Raji (cell line): ENCODE measurements around the gene RPS19BP1.
A peak's percentile ranks its signal among the peaks of the same experiment; 100 is the strongest.

Experiments used
- POLR2A ChIP-seq: IDR thresholded peaks from 2 replicates; pipeline ENCODE4 v1.6.1; 2011; ENCODE audit warnings: low read depth, low read length, control low read depth; ENCODE audit not compliant: insufficient read depth

RPS19BP1 gene

DNA sequence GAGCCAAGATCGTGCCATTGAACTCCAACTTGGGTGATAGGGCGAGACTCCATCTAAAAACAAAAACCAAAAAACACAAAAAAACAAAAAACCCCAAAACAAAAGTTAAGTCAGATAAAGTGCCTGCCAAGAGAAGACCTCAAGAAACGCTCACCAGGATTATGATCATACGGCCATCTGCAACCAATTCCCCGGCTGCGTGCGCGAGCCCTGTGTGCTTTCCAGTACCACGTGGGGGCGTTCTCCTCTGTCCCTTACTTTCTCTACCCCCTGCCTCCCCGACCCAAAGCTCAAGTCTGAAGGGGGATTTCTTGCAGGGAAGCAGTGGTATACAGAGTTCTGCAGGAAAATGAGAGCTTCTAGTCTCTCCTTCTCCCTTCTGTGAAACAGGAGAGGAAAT, 10.5 kb upstream of the RPS19BP1 start:
- no peak for TF ChIP-seq POLR2A

DNA sequence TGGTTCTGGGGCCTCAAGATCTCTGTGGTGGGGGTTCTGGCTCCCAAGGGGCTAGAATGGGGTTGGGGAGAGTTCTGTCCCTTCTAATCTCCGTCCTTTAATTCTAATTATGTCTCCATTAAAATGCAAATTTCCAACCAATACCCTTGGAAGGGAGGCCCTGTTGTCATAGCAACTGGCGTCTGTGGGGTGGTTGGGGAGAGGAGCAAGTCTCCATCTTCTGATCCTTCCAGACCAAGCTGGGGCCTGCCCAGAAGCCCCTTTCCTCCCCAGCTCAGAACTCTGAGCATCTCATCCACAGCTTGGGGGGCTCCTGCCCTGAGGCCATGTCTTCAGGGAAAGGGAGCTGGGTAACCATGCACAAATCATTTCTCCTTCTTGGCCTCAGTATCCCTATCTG, 5.4 kb upstream of the RPS19BP1 start:
- no peak for TF ChIP-seq POLR2A

DNA sequence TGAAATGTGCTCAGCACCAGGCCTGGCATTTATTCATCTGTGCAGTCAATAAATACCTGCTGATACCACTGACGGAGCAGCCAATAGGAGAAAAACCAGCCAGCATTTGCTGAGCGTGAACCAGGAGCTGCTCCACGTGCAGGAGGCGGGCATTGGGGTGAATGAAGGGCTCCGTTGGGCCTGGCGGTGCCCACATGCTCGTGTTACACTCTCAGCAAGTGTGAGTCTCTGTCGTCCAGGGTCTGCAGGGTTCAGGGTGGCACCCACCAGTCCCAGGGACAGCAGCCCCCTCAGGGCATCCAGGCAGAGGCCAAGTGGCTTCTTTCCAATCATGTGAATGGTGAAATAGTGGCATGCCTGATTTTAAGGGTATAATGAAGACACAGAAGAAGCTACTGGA, 4.2 kb upstream of the RPS19BP1 start:
- no peak for TF ChIP-seq POLR2A

DNA sequence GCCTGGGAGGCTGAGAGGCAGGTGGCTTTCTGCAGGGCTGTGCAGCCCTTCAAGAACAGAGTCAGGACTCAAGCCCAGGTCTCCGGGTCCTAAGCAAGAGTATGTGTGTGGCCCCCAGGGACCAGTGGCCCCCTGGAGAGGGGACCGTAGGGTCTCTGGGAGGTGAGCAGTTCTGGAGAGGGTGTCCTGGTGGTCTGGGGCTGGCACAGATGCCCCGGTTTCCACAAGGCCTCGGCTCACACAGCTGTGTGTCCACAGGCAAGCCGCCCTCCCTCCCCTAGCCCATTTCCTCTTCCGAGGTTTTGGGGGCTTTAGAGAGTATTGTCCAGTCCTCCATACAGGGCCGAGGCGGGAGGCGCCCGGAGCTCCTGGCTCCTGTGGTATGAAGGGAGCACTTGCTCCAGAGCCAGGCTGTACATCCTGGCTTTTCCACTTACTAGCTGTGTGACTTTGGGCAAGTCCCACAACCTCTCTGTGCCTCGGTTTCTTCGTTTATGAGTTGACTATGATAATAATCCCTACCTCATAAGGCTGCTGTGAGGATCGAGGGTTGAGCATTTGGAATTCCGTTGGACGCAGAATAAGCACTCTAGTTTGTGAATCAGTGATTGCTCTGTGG, 3.4 kb upstream of the RPS19BP1 start:
- TF ChIP-seq POLR2A, result no peak

DNA sequence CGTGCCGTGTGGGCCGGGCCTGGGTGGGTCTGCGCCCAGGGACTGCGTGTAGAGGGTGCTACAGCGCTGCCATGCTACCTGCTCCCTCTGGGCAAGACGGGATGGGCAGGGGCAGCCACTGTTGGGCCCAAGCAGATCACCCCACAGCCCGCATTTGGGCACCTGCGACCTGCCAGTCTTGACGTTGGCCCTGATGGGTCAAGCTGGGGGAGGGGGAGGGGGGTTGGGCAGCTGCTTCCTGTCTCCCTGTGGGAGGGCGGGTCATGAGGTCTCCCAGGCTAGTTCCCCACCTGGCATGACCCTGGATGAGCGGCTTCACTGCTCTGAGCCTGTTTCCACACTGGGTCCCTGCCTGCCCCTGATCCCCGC, 2.8 kb upstream of the RPS19BP1 start:
- TF ChIP-seq POLR2A, result no peak

DNA sequence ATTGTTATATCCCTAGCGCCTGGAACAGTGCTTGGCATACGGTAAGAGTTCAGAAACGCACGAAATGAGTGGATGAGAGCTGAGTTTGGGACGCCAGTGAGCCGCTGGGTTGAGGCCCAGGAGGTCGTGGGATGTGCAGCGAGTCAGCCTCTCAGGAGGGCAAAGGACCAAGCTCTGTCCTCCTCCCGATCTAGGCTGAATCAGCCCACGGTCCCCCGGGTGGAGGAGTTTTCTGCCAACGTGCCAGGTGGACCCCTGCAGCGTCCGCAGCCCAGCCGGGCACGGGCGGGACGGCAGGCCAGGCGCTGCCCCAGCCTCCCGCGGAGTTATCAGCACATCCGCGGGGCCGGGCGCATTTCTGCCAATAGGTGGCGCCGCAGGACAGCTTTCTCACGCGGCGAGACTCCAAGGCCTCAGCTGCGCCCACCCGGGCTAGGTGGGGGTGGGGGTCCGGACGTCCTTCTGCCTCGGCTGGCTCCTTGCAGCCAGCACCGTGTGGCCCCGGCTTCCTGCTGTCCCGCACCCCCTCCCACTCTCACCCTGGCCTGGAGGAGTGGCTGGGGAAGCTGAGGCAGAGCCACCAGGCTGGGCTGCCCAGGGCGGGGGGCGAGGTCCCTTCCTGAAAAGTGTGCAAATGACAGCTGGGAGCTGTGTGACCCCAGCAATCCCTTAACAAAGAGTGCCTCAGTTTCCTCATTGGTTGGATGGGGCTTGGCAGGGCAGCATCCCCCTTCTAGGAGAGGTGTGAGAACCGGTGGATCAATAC, 2.2 kb upstream of the RPS19BP1 start:
- TF ChIP-seq POLR2A, result 0 out of 2 replicates have a peak, but pooled peaks have one; percentile 27

DNA sequence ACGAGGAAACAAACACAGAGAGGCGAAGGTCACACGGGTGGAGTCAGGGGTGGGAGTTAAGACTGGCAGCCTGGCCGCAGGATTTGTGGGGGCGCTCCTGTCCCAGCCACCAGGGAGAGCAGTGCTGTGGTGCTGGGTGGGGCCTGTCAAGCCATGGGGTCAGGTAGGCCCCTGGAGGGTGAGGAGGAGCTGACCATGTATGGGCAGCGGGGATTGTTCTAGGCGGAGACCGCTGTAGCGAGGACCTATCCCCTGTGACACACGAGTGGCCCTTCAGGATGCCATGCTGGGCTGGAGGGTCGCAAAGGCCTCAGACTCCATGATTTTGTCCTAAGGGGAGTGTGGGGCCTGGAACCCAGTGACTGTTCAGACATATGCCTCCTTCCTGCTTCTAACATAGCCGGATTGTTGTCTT, 1.6 kb upstream of the RPS19BP1 start:
- no peak for TF ChIP-seq POLR2A

DNA sequence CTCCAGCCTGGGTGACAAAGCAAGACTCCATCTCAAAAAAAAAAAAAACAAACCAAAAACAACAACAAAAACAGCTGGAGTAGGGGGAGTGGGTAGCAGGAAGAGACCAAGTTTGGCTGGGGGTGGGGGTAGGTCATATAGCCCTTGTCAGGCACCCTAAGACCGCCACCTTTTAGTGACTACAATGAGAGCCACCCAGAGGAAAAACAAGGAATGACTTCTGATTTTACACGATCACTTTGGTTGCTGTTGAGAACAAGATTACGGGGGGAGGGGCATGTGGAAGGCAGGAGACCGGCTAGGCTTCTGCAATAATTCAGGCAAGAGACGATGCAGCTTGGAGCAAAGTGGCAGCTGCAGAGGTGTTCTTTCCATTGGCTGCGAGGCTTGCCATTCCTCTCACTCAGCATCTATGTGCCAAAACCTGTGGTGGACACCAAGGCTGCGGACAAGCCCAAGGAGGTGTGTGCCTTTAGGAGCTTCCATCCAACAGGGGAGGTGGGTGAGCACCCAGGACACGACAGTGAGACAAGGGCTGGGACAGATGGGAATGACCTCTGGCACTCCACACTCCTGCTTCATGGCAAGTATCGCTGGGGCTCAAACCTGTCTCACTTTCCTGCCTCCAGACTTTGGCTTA, 1.7 kb downstream of the RPS19BP1 start:
- TF ChIP-seq POLR2A, result no peak

DNA sequence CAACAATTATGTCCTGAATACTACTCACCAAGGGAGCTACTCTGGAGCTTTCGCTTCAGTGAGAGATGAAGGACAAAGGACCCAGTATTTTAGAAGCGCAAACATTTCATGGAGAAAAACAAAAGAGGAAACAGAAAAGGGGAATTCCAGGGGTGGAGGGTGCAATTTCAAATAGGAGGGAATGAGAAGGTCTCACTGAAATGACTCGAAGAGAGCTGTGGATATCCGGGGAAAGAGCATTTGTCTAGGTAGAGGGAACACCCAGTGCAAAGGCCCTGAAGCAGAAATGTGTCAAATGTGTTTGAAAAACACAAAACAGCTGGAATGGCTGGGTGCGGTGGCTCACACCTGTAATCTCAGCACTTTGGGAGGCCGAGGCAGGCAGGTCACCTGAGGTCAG, 2.4 kb downstream of the RPS19BP1 start:
- no peak for TF ChIP-seq POLR2A

DNA sequence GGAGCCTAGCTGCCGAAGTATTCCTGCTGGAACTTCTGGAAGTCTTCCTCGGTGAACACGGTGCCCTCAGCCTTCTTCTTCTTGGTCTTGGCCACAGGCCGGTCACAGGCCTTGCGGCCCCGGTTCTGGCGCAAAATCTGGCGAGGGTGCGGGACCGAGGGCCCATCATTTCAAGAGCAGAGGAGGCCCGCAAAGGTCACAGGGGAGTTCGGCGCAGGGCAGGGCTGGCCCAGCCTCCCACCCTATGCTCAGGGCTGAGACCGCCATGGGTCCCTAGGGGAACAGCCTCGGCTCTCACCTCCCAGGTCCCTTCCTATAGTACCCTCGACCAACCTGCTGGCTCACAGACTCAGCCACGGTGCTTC, 3.1 kb downstream of the RPS19BP1 start:
- no peak for TF ChIP-seq POLR2A

DNA sequence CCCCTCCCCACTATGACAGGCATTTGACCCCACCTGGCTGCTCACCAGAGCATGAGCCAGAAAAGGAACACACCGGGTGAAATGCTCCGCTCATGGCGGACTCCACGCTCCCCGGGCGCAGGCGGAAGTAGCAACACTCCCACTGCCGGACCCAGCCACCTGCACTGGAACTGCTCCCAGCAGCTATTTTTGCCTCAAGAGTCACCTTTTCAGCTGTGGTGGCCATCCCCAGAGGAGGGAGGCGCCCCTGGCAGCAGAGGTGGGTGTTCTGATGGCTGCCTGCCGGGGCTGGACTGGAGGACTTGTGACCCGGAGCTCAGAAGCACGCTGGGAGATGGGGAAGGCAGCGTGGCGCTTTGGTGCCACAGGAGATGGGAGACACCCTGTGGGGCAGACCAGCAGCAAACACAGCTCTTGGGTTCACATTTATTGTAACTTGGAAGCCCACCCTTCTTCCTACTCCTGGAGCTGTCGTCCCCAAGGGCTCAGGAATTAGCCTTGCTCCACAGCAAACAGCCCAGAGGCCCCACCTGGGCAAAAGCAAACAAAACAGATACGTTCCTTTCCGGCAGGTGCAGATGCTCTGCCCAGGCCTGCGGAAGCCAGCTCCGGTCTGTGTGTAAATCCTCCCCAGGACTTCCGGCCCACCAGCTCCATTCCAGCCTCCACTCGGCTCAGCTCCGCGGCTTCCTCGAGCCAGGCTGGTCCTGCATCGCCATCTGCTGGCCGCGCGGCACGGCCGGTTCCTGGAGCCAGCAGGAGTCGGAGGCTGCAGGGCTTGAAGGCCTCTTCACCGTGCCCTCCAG, 3.7 kb downstream of the RPS19BP1 start:
- TF ChIP-seq POLR2A, result peak; percentile 54

DNA sequence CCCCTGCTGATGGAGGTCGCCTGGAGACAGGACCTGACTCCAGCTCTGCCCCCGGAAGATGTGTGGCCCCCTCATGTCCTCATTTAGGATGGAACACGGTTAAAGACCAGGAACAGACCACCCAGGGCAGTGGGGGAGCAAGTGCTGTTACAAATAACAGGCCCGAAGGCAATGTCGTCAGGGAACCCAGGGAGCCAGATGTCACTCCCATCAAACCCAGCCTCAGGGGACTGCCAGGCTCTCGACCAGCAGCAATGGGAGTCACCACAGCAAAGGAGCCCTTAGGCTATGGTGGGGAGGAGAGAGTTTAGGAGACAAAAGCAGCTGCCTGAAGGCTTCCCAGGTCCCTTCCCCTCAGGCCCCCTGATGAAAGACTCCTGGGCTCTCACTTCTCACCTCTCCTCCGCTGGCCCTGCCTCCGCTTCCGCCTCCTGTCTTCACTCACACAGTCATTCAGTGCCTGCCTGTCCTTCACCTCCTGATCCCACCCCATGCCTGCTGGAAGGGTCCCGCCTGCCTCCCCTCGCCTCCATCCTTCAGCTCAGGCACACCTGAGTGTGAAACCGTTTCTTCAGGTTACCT, 4.4 kb downstream of the RPS19BP1 start:
- TF ChIP-seq POLR2A, result no peak

DNA sequence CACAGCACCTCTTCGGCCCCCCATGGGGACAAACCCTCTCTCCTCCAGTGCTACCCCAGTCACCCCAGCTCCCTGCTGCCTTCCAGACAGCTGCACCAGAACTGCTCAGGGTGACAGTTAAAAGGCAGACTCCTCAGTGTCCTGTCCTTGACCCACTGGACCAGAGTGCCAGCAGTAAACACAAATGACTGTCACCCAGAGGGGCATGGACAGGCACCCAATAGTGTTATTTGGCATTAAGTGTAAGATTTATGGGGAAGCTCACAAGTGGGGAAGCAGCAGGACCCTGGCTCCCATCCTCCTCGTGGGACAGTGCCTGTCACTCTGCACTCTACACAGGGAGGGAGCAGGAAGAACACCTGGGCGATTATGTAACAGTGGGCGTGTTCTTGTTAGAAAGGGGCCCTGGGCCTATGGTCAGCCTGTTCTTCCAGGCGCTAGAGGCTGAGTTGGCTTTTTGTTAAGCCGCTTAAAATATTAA, 5.0 kb downstream of the RPS19BP1 start:
- TF ChIP-seq POLR2A, result no peak; the same call in 1 of the 2 replicates

DNA sequence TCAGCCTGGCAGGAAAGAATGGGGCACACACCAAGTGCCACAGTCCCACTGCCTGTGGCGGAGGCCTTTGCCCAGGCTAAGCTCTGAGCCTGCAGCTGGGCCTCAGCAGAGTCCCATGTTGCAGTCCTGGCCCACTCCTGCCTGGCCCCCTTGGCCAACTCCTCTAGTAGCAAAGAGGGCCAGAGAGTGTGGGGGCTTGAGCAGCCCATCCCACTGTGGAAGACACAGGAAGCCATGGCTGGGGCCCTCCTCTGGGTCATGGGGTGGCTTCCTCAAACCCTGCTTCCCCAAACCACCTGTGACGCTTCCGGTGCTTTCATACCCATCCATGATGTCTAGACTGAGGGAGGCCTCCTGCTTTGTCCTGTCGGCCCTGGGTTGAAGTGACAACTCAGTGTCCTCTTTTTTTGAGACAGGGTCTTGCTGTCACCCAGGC, 5.8 kb downstream of the RPS19BP1 start:
- TF ChIP-seq POLR2A, result 0 out of 2 replicates have a peak, but pooled peaks have one; percentile 32

DNA sequence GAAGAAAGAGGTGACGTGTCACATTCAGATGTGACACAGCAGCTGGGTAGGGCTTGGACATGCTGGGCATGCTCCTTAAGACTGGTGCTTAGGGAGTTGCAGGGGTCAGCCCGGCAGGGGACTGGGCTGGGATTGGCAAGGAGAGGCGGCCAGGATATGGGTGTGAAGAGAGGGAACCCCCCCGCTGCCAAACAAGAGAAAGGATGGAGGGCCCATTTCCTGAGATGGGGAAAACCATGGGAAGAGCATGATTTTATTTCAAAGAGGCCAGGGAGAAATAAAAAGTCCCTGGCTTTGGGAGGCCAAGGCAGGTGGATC, 6.9 kb downstream of the RPS19BP1 start:
- TF ChIP-seq POLR2A, result no peak

DNA sequence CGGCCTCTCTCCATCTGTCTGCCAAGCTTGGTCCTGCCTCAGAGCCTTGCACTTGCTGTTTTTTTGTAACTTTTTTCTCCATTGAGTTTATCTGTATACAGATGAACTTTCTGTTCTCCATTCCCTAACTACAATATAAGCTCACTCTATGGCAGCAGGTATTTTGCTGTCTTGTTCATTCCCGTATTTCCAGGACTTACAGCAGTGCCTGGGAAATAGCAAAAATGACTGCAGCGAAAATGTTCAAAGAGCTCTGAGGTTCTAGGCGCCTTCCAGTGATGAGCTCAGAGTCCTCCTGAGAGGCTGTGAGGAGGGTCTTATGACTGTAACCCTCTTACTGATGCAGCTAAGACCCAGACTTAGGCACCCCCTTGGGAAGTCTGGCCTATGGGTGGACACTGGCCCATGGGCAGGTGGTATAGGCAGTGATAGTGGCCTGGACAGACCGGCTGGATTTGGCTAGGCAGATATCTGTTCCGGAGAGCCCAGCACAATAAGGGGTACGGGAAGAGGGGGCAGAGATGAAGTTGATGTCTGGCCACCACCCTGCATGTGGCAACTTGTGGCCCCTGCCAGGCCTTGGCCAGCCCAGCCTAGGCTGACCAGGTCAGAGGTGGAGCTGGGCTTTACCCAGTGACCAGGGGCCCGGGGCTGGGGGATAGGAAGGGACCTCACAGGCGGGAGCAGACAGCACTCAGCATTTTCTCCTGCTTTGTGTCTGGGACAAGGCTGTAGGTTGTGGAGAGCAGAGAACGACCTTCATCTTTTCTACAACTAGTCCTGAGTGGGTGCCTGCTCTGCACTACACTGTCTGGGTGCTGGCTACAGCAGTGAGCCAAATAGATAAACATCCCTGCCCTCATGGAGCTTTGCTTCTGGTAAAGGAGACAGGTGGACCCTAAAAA, 7.5 kb downstream of the RPS19BP1 start:
- 0 out of 2 replicates have a peak, but pooled peaks have one; percentile 28 for TF ChIP-seq POLR2A
